Ishikawa (cell line): ENCODE results near the gene TMEM129.

ENCODE experiments used
- CEBPB ChIP-seq: IDR thresholded peaks from 2 replicates; pipeline ENCODE4 v1.6.1; 2012
- CREB1 ChIP-seq: IDR thresholded peaks from 2 replicates; pipeline ENCODE4 v1.6.1; 2012; ENCODE audit warnings: low read depth
- EGR1 ChIP-seq: IDR thresholded peaks from 2 replicates; pipeline ENCODE4 v1.6.1; 2012
- EP300 ChIP-seq: IDR thresholded peaks from 2 replicates; pipeline ENCODE4 v1.6.1; 2012; ENCODE audit warnings: borderline replicate concordance
- FOXM1 ChIP-seq: IDR thresholded peaks from 2 replicates; pipeline ENCODE4 v1.6.1; 2012; ENCODE audit warnings: low read depth, borderline replicate concordance
- MAX ChIP-seq: IDR thresholded peaks from 2 replicates; pipeline ENCODE4 v1.6.1; 2012
- NFIC ChIP-seq: IDR thresholded peaks from 2 replicates; pipeline ENCODE4 v1.6.1; 2012
- RAD21 ChIP-seq: IDR thresholded peaks from 2 replicates; pipeline ENCODE4 v1.6.1; 2012; ENCODE audit warnings: low read depth
- REST ChIP-seq: IDR thresholded peaks from 2 replicates; pipeline ENCODE4 v1.6.1; 2012; ENCODE audit warnings: low read depth, mild to moderate bottlenecking
- TAF1 ChIP-seq: IDR thresholded peaks from 2 replicates; pipeline ENCODE4 v1.6.1; 2012; ENCODE audit warnings: low read depth, mild to moderate bottlenecking
- TCF12 ChIP-seq: IDR thresholded peaks from 2 replicates; pipeline ENCODE4 v1.6.1; 2012; ENCODE audit warnings: low read depth
- TEAD4 ChIP-seq: IDR thresholded peaks from 2 replicates; pipeline ENCODE4 v1.6.1; 2012
- USF1 ChIP-seq: IDR thresholded peaks from 2 replicates; pipeline ENCODE4 v1.6.1; 2012
- YY1 ChIP-seq: IDR thresholded peaks from 2 replicates; pipeline ENCODE4 v1.6.1; 2012; ENCODE audit warnings: low read depth
- ZBTB7A ChIP-seq: IDR thresholded peaks from 2 replicates; pipeline ENCODE4 v1.6.1; 2012; ENCODE audit warnings: low read depth

Gene TMEM129

GRCh38 chr4:1676605-1677525 is 44.3 kb downstream of the TMEM129 start:
- TF ChIP-seq RAD21 = no peak
- no peak for TF ChIP-seq CREB1
- no peak for TF ChIP-seq CEBPB

GRCh38 chr4:1675802-1676137 is 45.4 kb downstream of the TMEM129 start:
- TF ChIP-seq EGR1 = no peak
- TF ChIP-seq NFIC = no peak
- no peak for TF ChIP-seq REST
- no peak for TF ChIP-seq EP300
- no peak for TF ChIP-seq MAX
- no peak for TF ChIP-seq CEBPB
- TF ChIP-seq RAD21 = no peak
- no peak for TF ChIP-seq FOXM1
- TF ChIP-seq TCF12 = no peak
- no peak for TF ChIP-seq TAF1
- no peak for TF ChIP-seq USF1
- no peak for TF ChIP-seq ZBTB7A
- TF ChIP-seq TEAD4 = no peak
- no peak for TF ChIP-seq CREB1

- TF ChIP-seq MAX (no peak), TEAD4 (no peak), REST (no peak), EP300 (no peak)
Observed at GRCh38 chr4:1675136-1675801, 45.9 kb downstream of the TMEM129 start.

GRCh38 chr4:1674682-1675081 is 46.4 kb downstream of the TMEM129 start:
- no peak for TF ChIP-seq CEBPB

- TF ChIP-seq EGR1 (no peak), REST (no peak), NFIC (no peak), YY1 (no peak), CEBPB (no peak), USF1 (no peak), RAD21 (no peak), TAF1 (no peak), TCF12 (no peak), EP300 (no peak), ZBTB7A (no peak), MAX (no peak)
Observed at GRCh38 chr4:1673671-1674070, 47.5 kb downstream of the TMEM129 start.
